C1 segment of cervical spinal cord (tissue), 14 donors: Measurements from ENCODE around the gene PSMB9.

Source experiments
- DNase-seq, 14 donors: peaks; one replicate each; lab custom pipeline; 2025; lab: John Stamatoyannopoulos, UW

PSMB9 gene

DNA sequence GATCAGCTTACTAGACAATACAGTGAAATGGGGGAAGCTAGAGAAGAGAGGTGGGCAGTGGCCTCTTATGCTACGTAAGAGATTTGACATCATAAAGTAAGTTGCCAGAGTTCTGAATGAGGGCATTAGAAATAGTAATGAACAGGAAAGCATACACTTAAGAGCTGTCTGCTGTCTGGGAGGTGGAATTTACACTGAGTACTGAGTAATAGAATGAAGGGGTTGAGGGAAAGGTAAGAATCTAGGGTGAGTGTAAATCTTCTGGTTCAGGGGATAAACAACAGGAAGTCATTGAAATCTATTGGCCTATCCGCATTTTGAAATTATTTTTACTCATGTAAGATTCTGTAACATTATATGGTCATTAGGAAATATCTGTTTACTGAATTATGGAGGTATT, 51.1 kb downstream of the PSMB9 start:
- no peak for DNase-seq

DNA sequence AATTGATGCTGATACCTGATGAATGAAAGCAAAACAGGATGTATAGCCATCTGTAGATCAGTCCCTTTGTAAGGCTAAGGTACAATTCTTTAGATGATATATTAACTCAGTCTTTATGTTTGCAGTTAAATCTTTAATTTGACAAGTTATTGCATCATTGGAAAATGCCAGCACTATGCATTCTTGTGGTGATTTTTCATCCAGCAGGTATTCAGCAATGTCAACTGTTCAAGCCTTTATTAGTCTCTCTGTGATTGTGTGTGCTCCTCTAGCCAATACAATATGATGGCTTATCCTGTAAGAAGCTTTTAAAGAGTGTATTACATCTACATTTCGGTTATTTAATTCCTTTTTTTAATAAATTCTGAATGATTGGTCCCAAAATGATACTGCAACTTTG, 52.5 kb downstream of the PSMB9 start:
- no peak for DNase-seq

DNA sequence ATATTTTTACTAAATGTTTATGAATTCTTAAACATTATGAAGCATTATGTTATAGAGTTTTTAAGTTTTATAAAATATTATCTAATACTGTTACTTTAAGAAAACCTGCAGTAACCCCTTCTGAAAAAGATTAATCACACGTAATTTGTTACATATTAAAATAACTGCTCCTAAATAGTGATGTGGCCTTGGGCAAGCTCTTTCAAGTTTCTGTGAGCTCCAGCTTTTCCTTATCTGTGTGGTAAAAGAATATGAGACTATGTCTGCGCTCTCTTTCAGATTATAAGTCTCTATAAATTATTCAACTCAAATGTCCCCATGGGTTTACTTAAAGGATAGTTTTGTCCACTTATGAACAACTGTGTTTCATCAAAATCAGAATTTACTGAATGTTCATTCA, 54.9 kb downstream of the PSMB9 start:
- DNase-seq: no peak
